ENCODE results near the gene TNFRSF14.

TNFRSF14 gene

GRCh38 chr1:2604844-2605508 lies 48.8 kb downstream of the TNFRSF14 start:
- DNase-seq, result no peak

- no peak for DNase-seq
These were observed 49.6 kb downstream of the TNFRSF14 start for GRCh38 chr1:2605509-2606395.

GRCh38 chr1:2606396-2606880 lies 50.3 kb downstream of the TNFRSF14 start:
- no peak for DNase-seq

- no peak for DNase-seq
These were observed 50.9 kb downstream of the TNFRSF14 start for GRCh38 chr1:2606881-2607621.

GRCh38 chr1:2607641-2608091 lies 51.5 kb downstream of the TNFRSF14 start:
- DNase-seq, result no peak

GRCh38 chr1:2609319-2610035 lies 53.3 kb downstream of the TNFRSF14 start:
- no peak for DNase-seq

- DNase-seq, result no peak
These were observed 54.1 kb downstream of the TNFRSF14 start for GRCh38 chr1:2610036-2610959.

- no peak for DNase-seq
These were observed 54.9 kb downstream of the TNFRSF14 start for GRCh38 chr1:2611031-2611501.

- DNase-seq, result no peak
These were observed 55.7 kb downstream of the TNFRSF14 start for GRCh38 chr1:2611621-2612437.

GRCh38 chr1:2612591-2613365 lies 56.6 kb downstream of the TNFRSF14 start:
- no peak for DNase-seq
